Fibroblast of mammary gland (primary cell): ENCODE results near the gene CFAP300.

ENCODE experiments used
- DNase-seq: peaks from one replicate; pipeline ENCODE4 v3.0.0-alpha.2; 2010; ENCODE audit warnings: low read depth
- H3K4me3 ChIP-seq: 2 replicates; pipeline ENCODE4 v1.5.1; 2011; ENCODE audit warnings: low read depth, mild to moderate bottlenecking, low read length, moderate library complexity; ENCODE audit not compliant: control insufficient read depth
- TF ChIP-seq, protein P1 (sequence below): conservative IDR thresholded peaks from 2 replicates; pipeline ENCODE4 v1.5.1; 2011; ENCODE audit warnings: low read depth, low read length, inconsistent platforms; ENCODE audit not compliant: control insufficient read depth, insufficient read depth

The CFAP300 gene

GRCh38 chr11:102099755-102100154 is 52.5 kb downstream of the CFAP300 start:
- H3K4me3 ChIP-seq, result no peak overlapping the region
- TF ChIP-seq, protein P1, sequence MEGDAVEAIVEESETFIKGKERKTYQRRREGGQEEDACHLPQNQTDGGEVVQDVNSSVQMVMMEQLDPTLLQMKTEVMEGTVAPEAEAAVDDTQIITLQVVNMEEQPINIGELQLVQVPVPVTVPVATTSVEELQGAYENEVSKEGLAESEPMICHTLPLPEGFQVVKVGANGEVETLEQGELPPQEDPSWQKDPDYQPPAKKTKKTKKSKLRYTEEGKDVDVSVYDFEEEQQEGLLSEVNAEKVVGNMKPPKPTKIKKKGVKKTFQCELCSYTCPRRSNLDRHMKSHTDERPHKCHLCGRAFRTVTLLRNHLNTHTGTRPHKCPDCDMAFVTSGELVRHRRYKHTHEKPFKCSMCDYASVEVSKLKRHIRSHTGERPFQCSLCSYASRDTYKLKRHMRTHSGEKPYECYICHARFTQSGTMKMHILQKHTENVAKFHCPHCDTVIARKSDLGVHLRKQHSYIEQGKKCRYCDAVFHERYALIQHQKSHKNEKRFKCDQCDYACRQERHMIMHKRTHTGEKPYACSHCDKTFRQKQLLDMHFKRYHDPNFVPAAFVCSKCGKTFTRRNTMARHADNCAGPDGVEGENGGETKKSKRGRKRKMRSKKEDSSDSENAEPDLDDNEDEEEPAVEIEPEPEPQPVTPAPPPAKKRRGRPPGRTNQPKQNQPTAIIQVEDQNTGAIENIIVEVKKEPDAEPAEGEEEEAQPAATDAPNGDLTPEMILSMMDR, result no peak
- DNase-seq, result no peak

GRCh38 chr11:102108734-102109440 is 61.6 kb downstream of the CFAP300 start:
- peak overlapping the region; percentile 85 for H3K4me3 ChIP-seq
- TF ChIP-seq, protein P1, result no peak

DNA sequence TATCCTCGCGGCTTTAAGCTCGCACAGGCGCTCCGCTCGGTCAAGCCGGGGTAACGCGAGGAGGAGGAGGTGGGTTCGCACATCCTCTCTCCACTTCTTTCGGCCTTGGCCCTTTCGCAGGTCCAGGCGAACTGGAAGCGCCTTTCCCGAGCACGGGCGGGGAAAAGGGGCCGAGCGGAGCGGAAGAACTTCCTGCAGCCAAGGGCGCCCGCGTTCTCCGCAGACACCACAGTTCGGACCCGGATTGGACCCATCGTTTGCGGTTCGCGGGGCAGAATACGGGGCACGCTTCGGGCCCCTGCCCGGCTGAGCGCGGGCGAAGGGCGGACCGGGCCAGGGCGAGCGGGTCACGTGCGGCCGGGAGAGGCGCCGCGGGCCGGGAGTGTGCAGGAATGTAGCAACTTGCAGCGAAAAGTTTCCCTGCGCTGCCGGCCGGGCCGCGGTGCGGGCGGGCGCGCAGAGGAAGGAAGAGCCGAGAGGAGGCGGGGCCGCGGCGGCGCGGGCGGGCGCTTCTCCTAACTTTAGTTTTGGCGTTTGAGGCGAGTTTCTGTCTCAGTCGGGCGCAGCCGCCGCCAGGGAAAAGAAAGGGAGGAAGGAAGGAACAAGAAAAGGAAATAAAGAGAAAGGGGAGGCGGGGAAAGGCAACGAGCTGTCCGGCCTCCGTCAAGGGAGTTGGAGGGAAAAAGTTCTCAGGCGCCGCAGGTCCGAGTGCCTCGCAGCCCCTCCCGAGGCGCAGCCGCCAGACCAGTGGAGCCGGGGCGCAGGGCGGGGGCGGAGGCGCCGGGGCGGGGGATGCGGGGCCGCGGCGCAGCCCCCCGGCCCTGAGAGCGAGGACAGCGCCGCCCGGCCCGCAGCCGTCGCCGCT is 62.9 kb downstream of the CFAP300 start, which contains the start of gene YAP1:
TSS of gene YAP1 (plus strand) at position 552 of the 865 bp plus-strand sequence. CDS start 402 bp downstream, outside the sequence.
- TF ChIP-seq, protein P1, result no peak
- DNase-seq, result peak; percentile 87

More at GRCh38 chr11:102108734-102109440, 61.6 kb downstream of the CFAP300 start:
- no peak for DNase-seq

GRCh38 chr11:102110761-102111010 is 63.4 kb downstream of the CFAP300 start:
- H3K4me3 ChIP-seq, result peak overlapping the region; percentile 85
- TF ChIP-seq, protein P1, result no peak
- no peak for DNase-seq

More for the DNA sequence above, 62.9 kb downstream of the CFAP300 start, which contains the start of gene YAP1:
- peak within 1 kb of the TSS; percentile 85 for H3K4me3 ChIP-seq

DNA sequence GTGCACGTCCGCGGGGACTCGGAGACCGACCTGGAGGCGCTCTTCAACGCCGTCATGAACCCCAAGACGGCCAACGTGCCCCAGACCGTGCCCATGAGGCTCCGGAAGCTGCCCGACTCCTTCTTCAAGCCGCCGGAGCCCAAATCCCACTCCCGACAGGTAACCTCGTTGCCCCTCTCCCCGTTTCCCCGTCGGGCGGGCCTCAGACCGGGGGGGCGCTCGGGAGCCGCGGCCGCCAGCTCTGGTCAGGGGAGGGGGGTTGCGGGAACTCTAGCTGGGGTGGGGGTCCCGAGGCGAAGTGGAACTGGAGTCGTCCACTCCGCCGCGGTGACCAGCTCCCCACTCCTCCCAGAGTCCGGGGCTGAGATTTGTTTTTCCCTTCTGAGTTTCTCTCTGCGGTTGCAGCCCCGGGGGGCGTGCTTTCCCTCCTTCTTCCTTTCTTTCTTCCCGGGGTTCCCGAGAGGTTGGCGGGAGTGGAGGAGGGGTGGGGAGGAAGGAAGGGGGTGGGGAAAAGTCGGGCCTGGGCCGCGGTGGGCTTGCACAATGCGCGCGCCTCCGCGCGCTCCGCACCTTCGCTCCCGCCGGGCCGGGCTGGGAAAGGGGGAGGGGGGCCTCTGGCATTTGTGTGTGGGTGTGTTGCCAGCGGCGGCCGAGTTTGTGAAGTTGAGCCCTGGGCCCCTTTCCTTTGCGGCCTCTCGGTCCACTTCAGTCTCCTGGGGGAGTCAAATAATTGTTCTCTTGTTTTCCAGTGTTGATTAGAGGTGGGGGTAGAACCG is 64.0 kb downstream of the CFAP300 start:
- DNase-seq, result peak; percentile 69
- TF ChIP-seq, protein P1, result no peak
- H3K4me3 ChIP-seq, result peak overlapping the region; percentile 85

DNA sequence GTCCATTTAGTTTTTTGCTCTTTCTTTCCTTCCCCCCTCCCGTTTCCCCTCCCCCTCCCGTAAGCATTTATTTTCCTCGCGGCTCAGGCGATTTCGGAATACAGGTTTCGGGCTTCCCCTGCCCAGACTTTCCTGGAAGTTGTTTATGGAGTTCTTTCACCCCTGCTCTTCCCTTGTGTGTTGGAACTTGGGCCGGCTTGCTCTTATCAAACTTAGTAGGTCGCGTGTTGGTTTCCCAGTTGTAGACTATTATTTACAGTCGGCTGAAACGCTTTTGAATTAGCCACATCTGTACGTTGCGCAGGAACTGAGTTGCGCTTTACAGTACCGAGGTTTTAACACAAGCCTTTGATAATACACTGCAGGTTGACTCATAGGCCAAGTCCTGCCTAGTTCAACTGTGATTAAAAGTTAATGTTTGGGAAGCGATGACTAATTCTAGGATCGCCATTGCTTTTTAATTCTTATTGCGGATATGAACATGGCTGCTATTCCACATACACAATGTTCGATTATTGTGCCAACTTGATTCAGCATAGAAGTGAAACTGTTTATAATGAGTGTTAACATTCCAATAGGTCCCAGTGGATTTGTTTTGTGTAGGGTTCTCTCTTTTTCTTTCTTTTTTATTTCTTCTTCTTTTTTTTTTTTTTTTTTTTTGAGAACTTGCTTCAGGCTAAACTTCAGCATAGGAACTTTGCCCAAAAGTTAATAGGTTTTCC is 64.7 kb downstream of the CFAP300 start:
- peak; percentile 96 for DNase-seq
- TF ChIP-seq, protein P1, result no peak
- peak overlapping the region; percentile 85 for H3K4me3 ChIP-seq
